Neural cell (in vitro differentiated cells): ENCODE results near the gene ADGRL3.

Experiments
- CTCF ChIP-seq: fragments of 450-650 bp; IDR thresholded peaks from 2 replicates; pipeline ENCODE4 v1.5.1; 2014; ENCODE audit warnings: antibody characterized with exemption, mild to moderate bottlenecking, moderate library complexity; ENCODE audit not compliant: poor library complexity, severe bottlenecking
- REST ChIP-seq: IDR thresholded peaks from 2 replicates; pipeline ENCODE4 v1.6.1; 2012; ENCODE audit warnings: borderline replicate concordance
- SMC3 ChIP-seq: fragments of 450-650 bp; conservative IDR thresholded peaks from 2 replicates; pipeline ENCODE4 v1.6.1; 2014; ENCODE audit warnings: antibody characterized with exemption, mild to moderate bottlenecking, moderate library complexity; ENCODE audit not compliant: poor library complexity
- TAF1 ChIP-seq: IDR thresholded peaks from 2 replicates; pipeline ENCODE4 v1.6.1; 2012; ENCODE audit warnings: low read depth

- no peak for TF ChIP-seq CTCF
- no peak for TF ChIP-seq REST
- no peak for TF ChIP-seq SMC3
- TF ChIP-seq TAF1 = no peak
Observed at GRCh38 chr4:61614231-61614630, 414.1 kb downstream of the ADGRL3 start.
